GM19467 (cell line): ENCODE data around the gene TMEM51.

Source experiments
- ATAC-seq: cut with Tn5 transposase; IDR thresholded peaks from one replicate; pipeline ENCODE4 v1.9.1; 2021; ENCODE audit warnings: mild to moderate bottlenecking, moderate library complexity; ENCODE audit not compliant: unreplicated experiment

TMEM51 gene, protein sequence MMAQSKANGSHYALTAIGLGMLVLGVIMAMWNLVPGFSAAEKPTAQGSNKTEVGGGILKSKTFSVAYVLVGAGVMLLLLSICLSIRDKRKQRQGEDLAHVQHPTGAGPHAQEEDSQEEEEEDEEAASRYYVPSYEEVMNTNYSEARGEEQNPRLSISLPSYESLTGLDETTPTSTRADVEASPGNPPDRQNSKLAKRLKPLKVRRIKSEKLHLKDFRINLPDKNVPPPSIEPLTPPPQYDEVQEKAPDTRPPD

DNA sequence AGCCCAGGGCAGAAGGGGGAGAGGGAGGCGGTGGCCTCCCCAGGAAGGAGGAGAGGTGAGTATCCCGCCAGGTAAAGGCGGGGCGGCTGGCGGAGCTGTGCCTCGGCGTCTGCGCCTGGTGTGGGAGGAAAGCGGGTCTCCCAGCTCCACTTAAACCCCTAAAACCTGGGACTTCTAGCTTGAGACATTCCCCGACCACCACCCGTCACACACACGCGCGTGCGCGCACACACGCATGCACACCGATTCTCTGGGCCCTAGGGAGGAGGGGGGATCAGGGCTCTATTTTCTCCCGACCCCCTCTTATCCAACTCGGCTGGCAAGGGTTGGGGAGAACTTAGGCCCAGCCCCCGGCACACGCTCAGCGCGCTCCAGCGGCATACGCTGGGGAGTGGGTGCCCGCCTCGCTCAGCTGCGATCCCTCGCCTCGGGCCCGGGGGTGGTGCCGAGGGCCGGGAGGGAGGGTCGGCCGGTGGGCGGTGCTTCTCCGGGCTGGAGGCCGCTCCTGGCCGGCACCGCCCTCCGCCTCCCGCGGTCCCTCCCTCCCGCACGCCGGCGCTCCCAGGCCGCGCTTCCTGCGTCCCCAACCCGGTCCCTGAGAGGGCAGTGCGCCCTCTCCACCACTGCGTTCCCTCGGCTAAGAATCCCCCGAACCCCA, at the start of gene TMEM51:
TSS of gene TMEM51 (plus strand) at position 564 of the 658 bp plus-strand sequence. CDS start 61,341 bp downstream, outside the sequence.
- no peak for ATAC-seq

DNA sequence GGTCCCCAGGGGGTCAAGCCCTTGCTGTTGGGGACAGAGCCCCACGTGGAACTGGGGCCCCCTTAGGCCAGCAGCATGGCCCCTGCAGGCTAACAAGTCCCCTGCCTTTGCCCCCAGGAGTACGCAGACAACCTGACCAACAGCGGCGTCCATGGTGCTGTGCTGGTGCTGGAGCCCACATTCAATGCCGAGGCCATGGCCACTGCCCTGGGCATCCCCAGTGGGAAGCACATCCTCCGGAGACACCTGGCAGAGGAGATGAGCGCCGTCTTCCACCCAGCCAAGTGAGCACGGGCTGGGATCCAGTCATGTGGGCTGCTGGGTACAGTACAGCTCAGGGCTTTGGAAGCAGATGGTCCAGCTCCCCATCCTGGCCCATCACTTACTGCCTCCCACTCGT, 49.6 kb upstream of the TMEM51 start:
- ATAC-seq: no peak

DNA sequence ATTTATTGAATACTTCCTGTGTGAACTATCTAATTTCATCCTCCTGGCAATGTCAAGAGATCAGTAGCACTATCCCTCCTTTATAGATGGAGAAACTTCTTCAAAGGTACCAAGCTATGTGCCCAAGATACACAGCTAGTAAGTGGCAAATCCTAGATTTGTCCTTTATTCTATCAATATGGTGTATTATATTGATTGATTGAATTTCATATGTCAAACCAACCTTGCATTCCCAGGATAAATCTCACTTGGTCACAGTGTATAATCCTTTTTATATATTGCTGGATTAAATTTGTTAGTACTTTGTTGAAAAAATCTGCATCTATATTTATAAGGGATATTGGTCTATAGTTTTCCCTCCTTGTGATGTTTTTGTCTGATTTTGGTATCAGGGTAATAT, 48.8 kb upstream of the TMEM51 start:
- ATAC-seq: no peak

DNA sequence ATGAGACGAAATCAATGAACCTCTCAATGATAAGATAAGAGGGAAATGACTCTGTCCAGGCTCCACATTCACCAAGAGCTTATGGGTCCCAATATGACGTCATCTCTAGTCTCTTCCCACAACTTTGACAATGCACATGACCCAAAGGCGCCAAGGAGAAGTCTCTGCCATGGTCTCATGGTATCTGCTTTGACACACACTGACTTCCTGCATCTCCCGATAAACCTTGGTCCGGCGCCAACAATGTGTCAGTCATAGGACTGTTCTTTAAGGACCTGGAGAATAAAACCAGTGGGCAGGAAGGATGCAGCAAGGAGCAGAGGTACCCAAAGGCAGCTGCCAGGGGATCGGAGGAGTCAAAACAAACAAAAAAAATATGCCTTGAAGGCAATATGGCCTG, 46.9 kb upstream of the TMEM51 start:
- no peak for ATAC-seq

DNA sequence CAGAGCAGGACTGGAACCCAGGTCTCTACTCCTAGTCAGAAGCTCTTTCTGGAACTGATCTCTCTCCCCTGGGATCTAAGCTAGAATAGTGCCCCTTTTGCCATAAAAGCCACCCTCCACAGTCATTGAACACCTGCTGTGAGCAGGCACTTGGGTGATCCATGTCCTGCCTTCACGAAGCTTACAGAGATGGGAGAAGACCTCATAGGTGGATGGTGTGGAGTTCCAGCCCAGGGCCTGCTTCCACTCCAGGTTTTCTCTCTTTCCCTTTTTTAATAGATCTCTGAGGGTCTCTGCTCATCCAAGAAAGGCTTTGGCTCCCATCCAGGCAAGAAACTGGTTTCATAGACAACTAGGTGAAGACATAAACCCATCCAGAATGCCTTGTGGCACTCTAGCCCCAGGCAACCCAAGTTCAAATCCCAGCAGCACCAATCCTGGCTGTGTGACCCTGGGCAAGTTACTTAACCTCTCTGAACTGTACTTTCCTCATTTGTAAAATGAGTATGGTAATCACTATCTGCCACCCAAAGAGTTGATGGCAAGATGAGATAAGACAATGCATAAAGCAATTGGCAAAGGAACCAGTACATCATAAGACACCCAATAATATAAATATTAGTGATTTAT, 46.4 kb upstream of the TMEM51 start:
- ATAC-seq: no peak

DNA sequence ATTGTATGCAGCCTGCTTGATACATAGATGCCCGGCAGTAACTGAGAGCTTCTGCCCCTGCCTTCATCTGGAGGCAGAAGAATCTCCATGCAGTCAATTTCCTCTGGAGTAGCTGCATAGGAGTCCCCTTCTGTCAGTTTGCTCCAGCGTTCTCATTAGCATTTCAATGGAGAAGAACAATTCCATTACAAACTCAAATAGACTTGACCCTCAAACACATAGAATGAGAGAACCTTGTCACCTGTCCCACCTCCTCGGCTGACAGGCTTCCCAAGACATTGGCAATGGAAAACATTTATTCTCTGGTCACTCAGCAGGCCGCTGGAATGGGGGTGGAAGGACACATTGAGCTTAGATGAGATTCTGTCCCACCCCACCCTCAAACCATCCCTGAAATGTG, 45.6 kb upstream of the TMEM51 start:
- ATAC-seq: no peak

DNA sequence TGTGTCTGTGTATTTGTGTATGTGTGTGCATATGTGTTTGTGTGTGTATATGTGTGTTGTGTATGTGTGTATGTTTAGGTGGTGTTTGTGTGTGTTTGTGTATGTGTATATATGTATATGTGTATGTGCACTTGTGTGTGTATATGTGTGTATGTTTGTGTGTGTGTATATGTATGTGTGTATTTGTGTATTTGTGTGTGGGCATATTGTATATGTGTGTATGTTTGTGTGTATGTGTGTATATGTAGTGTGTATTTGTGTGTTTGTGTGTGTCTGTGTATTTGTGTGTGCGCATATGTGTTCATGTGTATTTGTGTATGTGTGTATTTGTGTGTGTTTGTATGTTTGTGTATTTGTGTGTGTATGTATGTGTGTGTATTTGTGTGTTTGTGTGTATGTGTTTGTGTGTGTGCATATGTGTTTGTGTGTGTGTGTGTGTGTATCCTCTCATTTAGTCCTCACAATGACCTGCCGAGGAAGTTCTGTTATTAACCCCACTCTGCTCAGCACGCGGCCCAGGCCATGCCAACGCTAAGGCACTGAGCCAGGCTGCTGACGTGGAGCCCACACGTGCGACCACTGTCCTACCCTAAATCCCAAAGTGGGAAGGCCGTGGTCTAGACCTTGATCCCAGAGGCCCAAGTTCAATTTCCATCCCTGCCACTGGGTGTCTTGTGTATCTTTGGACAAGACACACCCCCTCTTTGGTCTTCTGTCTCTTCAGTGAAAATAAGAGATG, 43.2 kb upstream of the TMEM51 start:
- ATAC-seq: no peak

DNA sequence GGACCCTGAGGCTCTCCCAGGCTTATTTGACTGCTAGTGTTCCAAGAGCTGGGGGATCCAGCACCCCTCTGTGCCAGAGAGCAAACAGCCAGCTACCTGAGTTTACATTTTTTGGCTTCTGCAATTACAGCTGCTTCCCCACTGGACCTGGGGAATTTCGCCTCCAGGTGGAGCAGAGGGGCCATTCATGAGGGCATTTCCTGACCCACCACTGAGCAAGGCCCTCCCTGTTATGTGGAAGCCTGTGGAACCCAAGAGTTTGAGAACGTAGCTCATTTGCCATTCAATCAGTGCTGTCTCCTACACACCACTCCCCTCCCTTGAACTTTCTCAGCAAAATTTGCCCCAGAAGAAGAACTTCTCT, 42.7 kb upstream of the TMEM51 start:
- no peak for ATAC-seq

DNA sequence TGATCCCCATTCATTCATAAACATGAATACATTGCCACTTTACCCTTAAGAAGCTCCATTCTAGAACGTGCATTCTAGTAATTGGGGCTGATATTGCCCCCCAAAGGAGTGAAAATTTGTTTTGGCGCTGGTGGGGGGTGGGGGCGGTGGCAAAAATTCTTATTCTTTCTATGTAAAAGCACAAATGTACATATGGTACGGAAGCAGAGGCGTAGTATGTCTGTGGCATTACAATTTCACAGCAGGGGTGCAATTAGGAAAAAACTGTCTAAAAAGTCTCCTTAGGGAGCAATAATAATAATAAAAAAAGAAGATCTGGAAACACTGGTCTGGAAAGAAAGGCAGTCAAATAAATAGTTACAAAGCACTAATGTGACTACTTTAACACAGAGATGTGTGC, 40.4 kb upstream of the TMEM51 start:
- ATAC-seq: no peak

DNA sequence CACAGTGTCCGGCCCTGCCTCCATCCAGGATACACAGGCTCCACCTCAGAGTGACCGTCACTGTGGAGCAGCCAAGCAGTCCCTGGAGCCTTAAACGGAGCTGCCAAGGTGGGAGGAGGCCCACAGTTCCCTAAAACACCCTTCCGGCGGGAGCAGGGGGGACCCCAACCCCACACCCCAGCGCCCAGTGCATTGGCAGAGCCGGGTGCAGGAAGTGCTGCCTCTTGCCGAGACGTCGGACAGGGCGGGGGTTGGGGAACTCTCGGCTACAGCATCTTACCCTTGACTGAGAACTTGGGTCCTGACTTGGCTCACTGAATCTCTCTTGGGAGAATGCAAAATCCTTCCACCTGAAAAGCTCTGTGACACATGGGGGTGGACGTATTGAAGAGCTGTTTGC, 38.7 kb upstream of the TMEM51 start:
- ATAC-seq: no peak

DNA sequence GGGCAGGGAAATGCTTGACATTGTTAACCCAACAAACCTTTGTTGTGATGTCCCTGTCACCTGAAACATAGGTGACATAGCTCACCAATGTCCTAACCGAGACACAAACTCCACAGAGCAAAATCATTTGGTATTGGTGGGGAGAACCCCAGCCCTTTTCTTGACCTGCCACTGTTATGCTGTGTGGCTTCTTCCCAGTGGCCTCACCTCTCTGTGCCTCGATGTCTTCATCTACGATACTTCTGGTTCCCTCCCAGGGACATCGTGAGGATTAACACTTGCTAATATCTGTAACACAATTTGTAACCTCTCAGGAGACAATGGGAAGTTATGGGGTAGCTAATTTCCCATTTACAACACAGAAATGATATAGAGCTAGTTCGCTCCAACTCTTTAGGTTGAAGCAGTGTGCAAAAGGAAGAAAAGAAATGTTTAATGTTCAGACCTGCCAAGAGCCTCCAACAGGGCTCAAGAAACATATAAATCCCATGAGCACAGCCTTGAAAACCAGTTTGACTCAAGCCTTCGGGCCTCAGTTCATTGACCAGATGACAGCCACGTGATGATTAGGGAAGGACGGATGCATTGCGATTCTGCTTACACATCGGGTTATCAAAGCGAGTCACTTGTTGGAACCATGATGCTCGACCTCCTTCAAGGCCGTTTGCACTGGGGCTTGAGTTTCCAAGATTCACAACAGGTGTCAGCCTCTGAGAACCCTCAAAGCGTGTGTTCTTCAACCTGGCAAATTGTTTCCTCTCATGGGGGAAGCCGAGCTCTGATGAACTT, 37.8 kb upstream of the TMEM51 start:
- ATAC-seq: no peak

DNA sequence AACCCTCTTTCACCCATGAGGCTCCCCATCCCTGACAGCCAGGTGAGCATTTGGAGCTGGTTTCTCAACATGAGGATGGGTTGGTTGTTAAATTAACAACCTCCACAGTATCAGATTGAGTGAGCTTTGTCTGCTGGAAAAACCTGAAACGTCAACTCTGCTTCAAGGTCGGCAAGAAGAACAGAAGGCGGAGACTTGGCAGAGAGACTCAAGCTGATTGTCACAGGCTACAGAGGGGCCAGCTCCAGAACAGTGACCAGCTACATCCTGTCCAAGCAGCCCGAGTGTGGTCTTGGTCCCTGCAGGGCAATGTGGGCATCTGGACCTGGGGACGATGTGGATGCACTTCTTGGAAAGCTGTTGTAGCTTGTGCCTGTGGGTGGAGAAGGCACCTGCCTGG, 36.6 kb upstream of the TMEM51 start:
- no peak for ATAC-seq

DNA sequence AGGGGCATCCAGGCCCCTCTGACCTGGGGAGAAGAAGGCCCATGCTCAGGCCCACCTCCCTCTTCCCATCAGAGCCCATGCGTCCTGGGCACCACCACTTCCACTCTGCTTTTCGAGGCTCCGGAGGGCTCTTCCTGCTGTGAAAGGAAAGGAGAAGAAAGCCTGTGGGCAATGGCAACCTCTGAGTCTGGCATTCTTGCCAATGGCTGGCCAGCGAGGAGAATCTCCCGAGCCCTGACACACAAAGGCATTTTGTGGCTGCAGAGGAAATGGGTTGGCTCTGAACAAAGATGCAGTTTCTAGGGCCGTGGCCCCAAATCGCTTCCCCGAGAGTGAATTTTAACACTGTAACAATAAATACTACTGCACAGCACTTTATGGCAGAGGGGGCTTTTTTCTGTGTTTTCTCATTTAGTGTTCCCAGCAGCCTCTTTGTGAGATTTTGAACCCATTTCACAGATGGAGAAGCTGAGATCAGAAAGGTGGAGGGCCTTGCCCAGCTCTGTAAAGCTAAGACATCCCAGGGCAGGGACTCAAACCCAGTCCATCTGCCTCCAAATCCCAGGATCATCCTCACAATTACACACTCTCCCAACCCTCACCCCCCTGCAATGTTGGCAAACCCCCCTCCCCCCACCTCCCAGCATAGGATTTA, 35.7 kb upstream of the TMEM51 start:
- ATAC-seq: no peak

DNA sequence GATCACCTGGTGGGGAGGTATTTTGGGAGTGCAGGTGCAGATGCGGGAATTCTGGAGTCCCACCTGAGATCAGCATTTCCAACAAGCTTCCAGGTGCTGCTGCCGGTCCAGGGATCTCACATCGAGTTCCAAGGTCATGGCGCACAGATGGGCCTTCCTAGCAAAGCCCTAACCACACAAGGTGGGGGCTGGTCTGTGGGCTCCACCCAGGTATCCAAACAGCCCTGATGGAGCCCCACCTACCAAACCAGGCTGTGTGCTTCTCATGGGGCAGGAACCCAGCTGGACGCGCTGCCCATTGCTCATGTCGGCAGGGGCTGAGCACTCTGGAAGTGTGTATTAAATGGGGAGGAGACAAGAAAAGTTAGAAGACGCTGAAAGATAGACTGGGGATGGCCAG, 35.0 kb upstream of the TMEM51 start:
- no peak for ATAC-seq

DNA sequence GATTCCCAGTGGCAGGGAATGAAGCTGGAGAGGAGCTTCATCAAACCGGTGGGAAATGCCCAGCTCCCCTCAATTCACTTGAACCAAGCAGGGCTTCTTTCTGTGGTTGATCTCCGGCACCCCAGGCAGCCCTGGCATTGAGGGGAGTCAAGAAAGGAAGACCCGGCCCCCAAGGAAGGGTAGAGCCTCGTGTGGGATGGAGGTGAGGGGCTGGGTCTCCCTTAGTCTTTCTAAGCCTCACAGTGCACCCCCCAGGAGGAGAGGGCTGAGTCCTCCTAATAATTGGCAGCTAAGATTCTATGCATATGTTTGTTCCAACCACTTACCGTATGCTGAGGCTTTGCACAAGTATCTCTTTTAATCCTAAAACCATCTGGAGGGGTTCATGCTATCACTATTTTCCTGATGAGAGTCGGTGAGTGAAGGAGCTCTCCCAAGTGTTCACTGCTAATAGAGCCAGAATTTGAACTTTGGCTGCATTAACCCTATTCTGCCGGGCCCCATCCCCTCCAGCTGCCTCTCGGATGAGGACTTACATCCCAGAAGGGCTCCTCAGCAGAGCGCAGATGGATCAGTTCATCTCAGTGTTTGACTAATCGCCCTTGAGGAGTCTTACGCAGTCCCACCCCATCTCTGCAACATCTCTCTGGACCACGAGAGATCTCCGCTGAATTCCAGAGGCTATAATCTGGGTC, 33.1 kb upstream of the TMEM51 start:
- ATAC-seq: no peak

DNA sequence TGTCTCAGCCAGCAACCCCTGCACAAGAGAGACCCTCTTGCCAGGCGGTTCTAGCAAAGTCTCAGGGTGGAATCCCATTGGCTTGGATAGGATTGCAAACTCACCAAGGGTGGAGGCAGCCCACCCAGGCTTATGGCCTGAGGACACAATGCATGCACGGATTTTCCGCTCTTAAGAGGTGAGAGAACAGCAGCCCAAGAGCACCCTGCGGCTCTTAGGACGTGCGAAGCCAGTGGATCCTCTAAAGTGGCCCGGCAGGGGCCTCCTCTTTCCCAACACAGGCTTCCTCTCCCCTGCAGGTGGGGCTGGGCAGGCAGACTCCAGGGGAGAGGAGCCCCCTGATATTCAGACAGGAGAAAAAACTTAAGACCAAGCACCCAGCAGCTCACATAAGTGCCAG, 31.2 kb upstream of the TMEM51 start:
- no peak for ATAC-seq

DNA sequence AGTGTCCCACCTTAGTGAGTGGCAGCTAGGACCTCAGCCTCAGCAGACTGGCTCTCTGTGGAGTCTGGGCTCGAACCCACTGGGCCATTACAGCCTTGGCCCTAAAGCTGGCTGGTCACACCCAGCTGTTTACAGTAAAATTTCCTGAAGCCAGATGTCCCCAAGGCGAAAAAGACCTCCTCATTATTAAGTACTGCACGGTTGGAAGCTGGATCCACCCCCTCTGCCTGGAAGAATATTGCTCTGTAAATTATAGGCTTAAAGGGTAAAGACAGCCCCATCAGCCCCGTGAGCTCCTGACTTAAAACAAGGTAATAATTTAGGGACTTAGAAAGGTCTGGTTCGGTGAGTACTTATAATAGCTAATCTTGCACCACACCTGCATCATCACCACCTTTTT, 30.3 kb upstream of the TMEM51 start:
- no peak for ATAC-seq

DNA sequence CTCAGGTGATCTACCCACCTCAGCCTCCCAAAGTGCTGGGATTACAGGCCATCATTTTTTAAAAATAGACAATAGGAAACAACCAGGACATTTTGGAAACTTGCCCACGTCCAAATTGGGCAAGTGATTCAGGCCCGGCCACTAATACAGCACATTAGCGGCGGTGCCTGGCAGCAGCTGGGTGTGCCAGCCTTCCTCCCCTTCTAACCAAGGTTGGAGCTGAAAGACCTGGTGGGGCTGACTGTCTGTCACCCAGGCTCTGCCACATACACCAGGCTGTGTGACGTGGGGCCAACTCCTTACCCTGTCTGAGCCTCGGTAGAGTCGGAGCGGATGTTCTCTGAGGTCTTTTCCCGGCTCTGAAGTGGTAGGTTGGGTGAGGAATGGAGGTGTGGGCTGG, 29.6 kb upstream of the TMEM51 start:
- no peak for ATAC-seq

DNA sequence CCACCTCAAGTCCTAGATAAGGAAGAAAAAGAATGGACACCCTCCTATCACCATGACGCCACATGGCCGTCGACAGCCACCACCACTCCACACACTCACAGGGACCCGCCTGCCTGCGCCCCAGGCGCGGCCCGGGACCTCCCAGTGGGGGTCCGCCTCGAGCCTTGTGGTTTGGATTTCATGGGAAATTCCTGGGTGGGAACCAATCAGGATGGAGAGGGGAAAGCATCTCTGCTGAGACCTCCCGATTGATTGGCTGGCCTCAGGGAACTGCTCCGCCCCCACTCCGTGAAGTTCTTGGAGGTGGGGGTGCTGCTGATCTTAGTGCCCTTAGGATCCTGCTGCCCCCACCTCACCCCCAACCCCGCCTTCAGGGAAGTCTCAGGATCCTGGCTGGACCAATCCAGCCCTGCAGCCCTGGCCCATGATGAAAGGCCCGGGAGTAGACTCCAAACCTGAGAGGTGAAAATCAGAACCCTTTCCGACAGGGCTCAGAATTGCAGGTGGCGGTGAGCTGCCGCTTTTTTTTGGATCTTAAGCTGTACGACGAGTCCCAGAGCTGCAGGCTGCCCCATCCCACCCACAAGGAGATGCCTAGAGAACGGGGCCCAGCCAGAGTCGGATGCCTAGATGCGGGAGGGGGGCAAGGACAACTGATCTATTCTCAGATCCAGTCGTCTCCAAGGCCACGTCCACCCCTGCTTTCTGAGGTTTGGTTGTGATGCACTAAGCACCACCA, 29.0 kb upstream of the TMEM51 start:
- no peak for ATAC-seq
